DND-41 (cell line): ENCODE measurements around the gene ATP6V0D1.

Experiments
- EZH2 ChIP-seq: IDR thresholded peaks from 3 replicates; pipeline ENCODE4 v1.6.1; 2012; ENCODE audit warnings: borderline replicate concordance, low read depth, mild to moderate bottlenecking, moderate library complexity, low read length, inconsistent platforms; ENCODE audit not compliant: severe bottlenecking
- TF ChIP-seq, protein P1 (sequence below): IDR thresholded peaks from 2 replicates; pipeline ENCODE4 v1.5.1; 2012; ENCODE audit warnings: borderline replicate concordance, low read length, moderate library complexity, mild to moderate bottlenecking; ENCODE audit not compliant: poor library complexity, severe bottlenecking; ENCODE audit errors: extremely low read depth

- TF ChIP-seq, protein P1, sequence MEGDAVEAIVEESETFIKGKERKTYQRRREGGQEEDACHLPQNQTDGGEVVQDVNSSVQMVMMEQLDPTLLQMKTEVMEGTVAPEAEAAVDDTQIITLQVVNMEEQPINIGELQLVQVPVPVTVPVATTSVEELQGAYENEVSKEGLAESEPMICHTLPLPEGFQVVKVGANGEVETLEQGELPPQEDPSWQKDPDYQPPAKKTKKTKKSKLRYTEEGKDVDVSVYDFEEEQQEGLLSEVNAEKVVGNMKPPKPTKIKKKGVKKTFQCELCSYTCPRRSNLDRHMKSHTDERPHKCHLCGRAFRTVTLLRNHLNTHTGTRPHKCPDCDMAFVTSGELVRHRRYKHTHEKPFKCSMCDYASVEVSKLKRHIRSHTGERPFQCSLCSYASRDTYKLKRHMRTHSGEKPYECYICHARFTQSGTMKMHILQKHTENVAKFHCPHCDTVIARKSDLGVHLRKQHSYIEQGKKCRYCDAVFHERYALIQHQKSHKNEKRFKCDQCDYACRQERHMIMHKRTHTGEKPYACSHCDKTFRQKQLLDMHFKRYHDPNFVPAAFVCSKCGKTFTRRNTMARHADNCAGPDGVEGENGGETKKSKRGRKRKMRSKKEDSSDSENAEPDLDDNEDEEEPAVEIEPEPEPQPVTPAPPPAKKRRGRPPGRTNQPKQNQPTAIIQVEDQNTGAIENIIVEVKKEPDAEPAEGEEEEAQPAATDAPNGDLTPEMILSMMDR, result no peak
- no peak for TF ChIP-seq EZH2
Measured at GRCh38 chr16:67448580-67448979, 32.4 kb downstream of the ATP6V0D1 start.
